Activated CD8-positive, alpha-beta T cell treated with anti-CD3 and anti-CD28 coated beads for 36 hours (primary cell): ENCODE results near the gene CENATAC. TPM values are rescaled to one million over a fixed set of nuclear protein-coding genes. Genes with fewer than 3 reads are reported as not detected.
"Not testable (repeated sequence)": the region's sequence is repeated elsewhere in the genome, so short reads cannot be mapped to it uniquely, and the experiment has no call there.

Source experiments
- ATAC-seq: fragments of 200-7000 bp; cut with Tn5 transposase; one replicate; pipeline ENCODE4 v1.10.0; 2021; ENCODE audit warnings: mild to moderate bottlenecking, moderate library complexity
- CTCF ChIA-PET: fragments of 350-600 bp; sonication (Branson Sonifier 250); formaldehyde crosslinking; loops from one replicate; lab custom pipeline; 2021; ENCODE audit warnings: antibody characterized with exemption; lab: Charles Lee
- POLR2A ChIA-PET: fragments of 350-600 bp; sonication (Branson Sonifier 250); formaldehyde crosslinking; loops from one replicate; lab custom pipeline; 2021; ENCODE audit warnings: antibody characterized with exemption; lab: Charles Lee
- DNase-seq: peaks from one replicate; pipeline ENCODE4 v3.0.0-alpha.2; 2020
- H3K27ac Mint-ChIP-seq: one replicate; pipeline ENCODE4 v1.8.0; 2021; ENCODE audit warnings: mild to moderate bottlenecking, mixed read lengths
- H3K27me3 Mint-ChIP-seq: one replicate; pipeline ENCODE4 v1.8.0; 2021; ENCODE audit warnings: mixed read lengths
- H3K36me3 Mint-ChIP-seq: one replicate; pipeline ENCODE4 v1.8.0; 2021; ENCODE audit warnings: low read depth, mixed read lengths
- H3K4me1 Mint-ChIP-seq: one replicate; pipeline ENCODE4 v1.8.0; 2021; ENCODE audit warnings: low read depth, mixed read lengths
- H3K4me3 Mint-ChIP-seq: one replicate; pipeline ENCODE4 v1.8.0; 2021; ENCODE audit warnings: mild to moderate bottlenecking, moderate library complexity, mixed read lengths
- H3K9me3 Mint-ChIP-seq: one replicate; pipeline ENCODE4 v1.8.0; 2021; ENCODE audit warnings: mixed read lengths
- intact Hi-C: fragments of 100-400 bp; cut with micrococcal nuclease; formaldehyde crosslinking; loops from one replicate; pipeline ENCODE4 v1.10.0; 2022
- total RNA-seq, 2 experiments: library from RNA; stranded (reverse); gene quantifications; one replicate each; pipeline ENCODE4 v1.2.3, GENCODE V29; 2021
- TF ChIP-seq, protein P1 (sequence below): fragments of 200-600 bp; IDR thresholded peaks from one replicate; pipeline ENCODE4 v1.8.0; 2022; ENCODE audit warnings: antibody characterized with exemption, mild to moderate bottlenecking

The CENATAC gene
- total RNA-seq, 2 experiments from 2014 or later, result 22.0 to 24.1 TPM

DNA sequence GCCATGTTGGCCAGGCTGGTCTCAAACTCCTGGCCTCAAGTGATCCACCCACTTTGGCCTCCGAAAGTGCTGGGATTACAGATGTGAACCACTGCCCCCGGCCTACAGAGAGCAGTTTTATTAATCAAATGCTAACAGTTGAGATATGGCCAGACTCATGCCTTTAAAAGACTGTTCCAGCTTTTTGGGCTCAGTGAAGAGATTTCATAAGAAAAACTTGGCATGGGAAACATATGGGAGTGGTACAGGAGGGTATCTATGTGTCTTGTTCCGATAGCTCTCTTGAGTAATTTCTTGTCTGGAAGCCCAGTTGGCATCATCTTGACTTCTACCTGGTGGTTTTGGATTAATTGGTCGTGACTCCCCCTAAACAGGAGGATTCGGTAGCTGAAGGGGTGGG is 40.9 kb downstream of the CENATAC start:
- H3K4me3 Mint-ChIP-seq, result no peak overlapping the region

DNA sequence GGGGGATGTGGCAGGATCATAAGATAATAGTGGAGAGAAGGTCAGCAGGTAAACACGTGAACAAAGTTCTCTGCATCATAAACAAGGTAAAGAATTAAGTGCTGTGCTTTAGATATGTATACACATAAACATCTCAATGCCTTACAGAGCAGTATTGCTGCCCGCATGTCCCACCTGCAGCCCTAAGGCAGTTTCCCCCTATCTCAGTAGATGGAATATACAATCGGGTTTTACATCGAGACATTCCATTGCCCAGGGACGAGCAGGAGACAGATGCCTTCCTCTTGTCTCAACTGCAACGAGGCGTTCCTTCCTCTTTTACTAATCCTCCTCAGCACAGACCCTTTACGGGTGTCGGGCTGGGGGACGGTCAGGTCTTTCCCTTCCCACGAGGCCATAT is 41.5 kb downstream of the CENATAC start:
- H3K9me3 Mint-ChIP-seq, H3K4me1 Mint-ChIP-seq, H3K4me3 Mint-ChIP-seq, intact Hi-C loops, POLR2A ChIA-PET, H3K27me3 Mint-ChIP-seq, ATAC-seq, H3K27ac Mint-ChIP-seq, H3K36me3 Mint-ChIP-seq, DNase-seq: not testable (repeated sequence)
- CTCF ChIA-PET, result interaction anchor here (1.2 kb wide), 1 partner anchor 157 kb away, joined by 3 read pairs; no protein-coding TSS in a partner anchor

More for the DNA sequence above, 40.9 kb downstream of the CENATAC start:
- ChIA-PET CTCF (interaction anchor here (1.2 kb wide), 1 partner anchor 158 kb away, joined by 3 read pairs; no protein-coding TSS in a partner anchor), POLR2A (interaction anchor here (1.3 to 1.7 kb wide), 2 partner anchors 20 to 55 kb away, joined by 4 to 5 read pairs; partner anchors contain the start of gene TRAPPC4)
- H3K36me3 Mint-ChIP-seq, result no peaks in the 10 kb centered on the region
- intact Hi-C loops, result no loop called here
- ATAC-seq (no peak), DNase-seq (no peak)
- no peaks in the 10 kb centered on the region for H3K9me3 Mint-ChIP-seq
- no peak overlapping the region for H3K27ac Mint-ChIP-seq
- TF ChIP-seq, protein P1, sequence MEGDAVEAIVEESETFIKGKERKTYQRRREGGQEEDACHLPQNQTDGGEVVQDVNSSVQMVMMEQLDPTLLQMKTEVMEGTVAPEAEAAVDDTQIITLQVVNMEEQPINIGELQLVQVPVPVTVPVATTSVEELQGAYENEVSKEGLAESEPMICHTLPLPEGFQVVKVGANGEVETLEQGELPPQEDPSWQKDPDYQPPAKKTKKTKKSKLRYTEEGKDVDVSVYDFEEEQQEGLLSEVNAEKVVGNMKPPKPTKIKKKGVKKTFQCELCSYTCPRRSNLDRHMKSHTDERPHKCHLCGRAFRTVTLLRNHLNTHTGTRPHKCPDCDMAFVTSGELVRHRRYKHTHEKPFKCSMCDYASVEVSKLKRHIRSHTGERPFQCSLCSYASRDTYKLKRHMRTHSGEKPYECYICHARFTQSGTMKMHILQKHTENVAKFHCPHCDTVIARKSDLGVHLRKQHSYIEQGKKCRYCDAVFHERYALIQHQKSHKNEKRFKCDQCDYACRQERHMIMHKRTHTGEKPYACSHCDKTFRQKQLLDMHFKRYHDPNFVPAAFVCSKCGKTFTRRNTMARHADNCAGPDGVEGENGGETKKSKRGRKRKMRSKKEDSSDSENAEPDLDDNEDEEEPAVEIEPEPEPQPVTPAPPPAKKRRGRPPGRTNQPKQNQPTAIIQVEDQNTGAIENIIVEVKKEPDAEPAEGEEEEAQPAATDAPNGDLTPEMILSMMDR, result no peak
- H3K27me3 Mint-ChIP-seq, result no peaks in the 10 kb centered on the region
- H3K4me1 Mint-ChIP-seq, result peaks cover 7% of the 10 kb centered on the region

- no peaks in the 10 kb centered on the region for H3K9me3 Mint-ChIP-seq
- no peak for DNase-seq
- peak; percentile 74 for ATAC-seq
- TF ChIP-seq, protein P1, result no peak
- intact Hi-C loops, result no loop called here
- H3K27ac Mint-ChIP-seq, result peak overlapping the region; percentile 58
- H3K4me3 Mint-ChIP-seq, result no peak overlapping the region
- H3K27me3 Mint-ChIP-seq, result no peaks in the 10 kb centered on the region
- ChIA-PET POLR2A (interaction anchor here (0.7 to 1.7 kb wide), 3 partner anchors 11 to 26 kb away, joined by 3 to 9 read pairs (median 4); no protein-coding TSS in a partner anchor), CTCF (interaction anchor here (0.6 to 2.1 kb wide), 2 partner anchors 11 to 246 kb away, joined by 3 to 6 read pairs; no protein-coding TSS in a partner anchor)
- peaks cover 7% of the 10 kb centered on the region for H3K4me1 Mint-ChIP-seq
- H3K36me3 Mint-ChIP-seq, result peaks cover 9% of the 10 kb centered on the region
Measured at GRCh38 chr11:119041821-119042514, 44.0 kb downstream of the CENATAC start.

DNA sequence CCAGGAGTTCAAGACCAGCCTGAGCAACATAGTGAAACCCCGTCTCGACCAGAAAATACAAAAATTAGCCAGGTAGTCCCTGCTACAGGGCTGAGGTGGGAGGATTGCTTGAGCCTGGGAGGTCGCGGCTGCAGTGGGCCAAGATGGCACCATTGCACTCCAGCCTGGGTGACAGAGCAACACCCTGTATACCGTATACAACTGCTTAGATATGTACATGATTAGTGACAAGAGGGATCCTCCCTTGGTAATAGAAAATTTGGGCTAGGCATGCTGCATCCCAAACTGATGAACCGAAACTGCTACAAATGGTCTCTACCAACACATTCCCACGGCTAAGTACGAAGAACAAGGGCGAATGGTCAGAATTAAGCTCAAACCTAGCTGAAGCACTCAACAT is 45.0 kb downstream of the CENATAC start:
- no peaks in the 10 kb centered on the region for H3K27me3 Mint-ChIP-seq
- no peak for DNase-seq
- intact Hi-C loops, result no loop called here
- H3K27ac Mint-ChIP-seq, result no peak overlapping the region
- no peak overlapping the region for H3K4me3 Mint-ChIP-seq
- POLR2A ChIA-PET, result interaction anchor here (1.5 to 4.1 kb wide), 2 partner anchors 13 to 27 kb away, joined by 4 to 26 read pairs; partner anchors contain the start of gene HYOU1
- peaks cover 7% of the 10 kb centered on the region for H3K4me1 Mint-ChIP-seq
- TF ChIP-seq, protein P1, result no peak
- no peaks in the 10 kb centered on the region for H3K9me3 Mint-ChIP-seq
- peaks cover 16% of the 10 kb centered on the region for H3K36me3 Mint-ChIP-seq
- ATAC-seq, result no peak
- CTCF ChIA-PET, result interaction anchor here (1.9 kb wide), 1 partner anchor 11 kb away, joined by 6 read pairs; no protein-coding TSS in a partner anchor

- POLR2A ChIA-PET, result interaction anchor here (1.1 to 4.1 kb wide), 3 partner anchors 11 to 50 kb away, joined by 3 to 26 read pairs (median 3); partner anchors contain the start of genes HYOU1 and VPS11
- Mint-ChIP-seq H3K4me1 (peaks cover 7% of the 10 kb centered on the region), H3K4me3 (no peak overlapping the region), H3K27ac (no peak overlapping the region), H3K27me3 (no peaks in the 10 kb centered on the region), H3K9me3 (no peaks in the 10 kb centered on the region), H3K36me3 (peaks cover 29% of the 10 kb centered on the region)
- TF ChIP-seq, protein P1, result peak; percentile 35
- DNase-seq, result no peak
- no peak for ATAC-seq
- CTCF ChIA-PET, result interaction anchor here (0.7 to 1.5 kb wide), 5 partner anchors 10 to 74 kb away, joined by 3 to 5 read pairs (median 4); no protein-coding TSS in a partner anchor
- intact Hi-C loops, result no loop called here
Measured at GRCh38 chr11:119044708-119045107, 46.8 kb downstream of the CENATAC start.
